ENCODE data around the gene CASP4.
"Not testable (repeated sequence)": the region's sequence is repeated elsewhere in the genome, so short reads cannot be mapped to it uniquely, and the experiment has no call there.

The CASP4 gene

GRCh38 chr11:104968355-104968855 is at the start of gene CASP4:
TSS of gene CASP4 (minus strand) at chr11:104968574. CDS start at chr11:104968525, 49 bp downstream.
- DNase-seq = peak in 1 of 2 experiments; percentile 9

GRCh38 chr11:105007463-105007862 is 39.1 kb upstream of the CASP4 start:
- no peak for DNase-seq

- no peak for DNase-seq
Measured at GRCh38 chr11:105005451-105005845, 37.1 kb upstream of the CASP4 start.

- no peak for DNase-seq
Measured at GRCh38 chr11:105004021-105004420, 35.6 kb upstream of the CASP4 start.

GRCh38 chr11:105003151-105003550 is 34.8 kb upstream of the CASP4 start:
- no peak for DNase-seq

GRCh38 chr11:105000797-105001196 is 32.4 kb upstream of the CASP4 start:
- no peak for DNase-seq

GRCh38 chr11:105000167-105000566 is 31.8 kb upstream of the CASP4 start:
- DNase-seq = no peak

GRCh38 chr11:104999721-105000120 is 31.3 kb upstream of the CASP4 start:
- no peak for DNase-seq

GRCh38 chr11:104997288-104997687 is 28.9 kb upstream of the CASP4 start:
- no peak for DNase-seq

- DNase-seq = peak; percentile 60 to 73
Measured at GRCh38 chr11:104995001-104995408, 26.6 kb upstream of the CASP4 start.

- DNase-seq = no peak
Measured at GRCh38 chr11:104992781-104993180, 24.4 kb upstream of the CASP4 start.

GRCh38 chr11:104991994-104992393 is 23.6 kb upstream of the CASP4 start:
- no peak for DNase-seq

GRCh38 chr11:104984808-104985207 is 16.4 kb upstream of the CASP4 start:
- no peak for DNase-seq

GRCh38 chr11:104979839-104980238 is 11.5 kb upstream of the CASP4 start:
- DNase-seq = no peak

- DNase-seq = no peak
Measured at GRCh38 chr11:104973616-104974015, 5.2 kb upstream of the CASP4 start.

GRCh38 chr11:104972924-104973323 is 4.5 kb upstream of the CASP4 start:
- DNase-seq = not testable (repeated sequence)

- no peak for DNase-seq
Measured at GRCh38 chr11:104970756-104971155, 2.4 kb upstream of the CASP4 start.

GRCh38 chr11:104968856-104969776 is 742 bp upstream of the CASP4 start:
- DNase-seq = peak in 1 of 2 experiments; percentile 15

GRCh38 chr11:104967534-104968354 is 630 bp downstream of the CASP4 start:
- DNase-seq = no peak

- DNase-seq = no peak
Measured at GRCh38 chr11:104965735-104966134, 2.6 kb downstream of the CASP4 start.

- DNase-seq = no peak
Measured at GRCh38 chr11:104964247-104964646, 4.1 kb downstream of the CASP4 start.

GRCh38 chr11:104962852-104963251 is 5.5 kb downstream of the CASP4 start:
- DNase-seq = no peak

GRCh38 chr11:104957280-104957679 is 11.1 kb downstream of the CASP4 start:
- DNase-seq = no peak

- DNase-seq = no peak
Measured at GRCh38 chr11:104956528-104956927, 11.8 kb downstream of the CASP4 start.

Data from NCI-H187 (cell line).